H1 (cell line): ENCODE measurements around the gene EGLN3.

Experiments used
- CBX8 ChIP-seq: fragments of 300-800, 300-1000 bp; sonication (generic); IDR thresholded peaks from 2 replicates; pipeline ENCODE4 v1.7.1; 2016; ENCODE audit warnings: low read depth, low read length, borderline replicate concordance
- CHD1 ChIP-seq: IDR thresholded peaks from 2 replicates; pipeline ENCODE4 v1.6.1; 2012; ENCODE audit warnings: low read depth, low read length, improper control_type of control experiment
- CREB1 ChIP-seq: IDR thresholded peaks from 2 replicates; pipeline ENCODE4 v1.6.1; 2012; ENCODE audit warnings: inconsistent platforms
- EP300 ChIP-seq, 2 experiments: IDR thresholded peaks; 1 replicate in 1 of 2; 2 replicates in 1 of 2; pipeline ENCODE4 v1.6.1; 2011 to 2012; ENCODE audit warnings: low read depth in 2 of 2, low read length in 2 of 2, mild to moderate bottlenecking in 2 of 2, borderline replicate concordance in 1 of 2, inconsistent platforms in 1 of 2, moderate library complexity in 1 of 2
- EZH2 ChIP-seq: fragments of 200-600 bp; sonication (generic); IDR thresholded peaks from 2 replicates; pipeline ENCODE4 v1.7.1; 2012; ENCODE audit warnings: low read depth, mild to moderate bottlenecking, moderate library complexity, low read length, inconsistent platforms; ENCODE audit not compliant: severe bottlenecking
- JUN ChIP-seq: IDR thresholded peaks from 2 replicates; pipeline ENCODE4 v1.6.1; 2011; ENCODE audit warnings: low read depth, mild to moderate bottlenecking, improper control_type of control experiment, low read length
- POLR2A ChIP-seq, 2 experiments: IDR thresholded peaks; 1 replicate in 1 of 2; 2 replicates in 1 of 2; pipeline ENCODE4 v1.6.1; 2011; ENCODE audit warnings: low read depth in 2 of 2, low read length in 2 of 2, mild to moderate bottlenecking in 2 of 2; ENCODE audit errors: control extremely low read depth in 1 of 2
- POLR2AphosphoS5 ChIP-seq: IDR thresholded peaks from 2 replicates; pipeline ENCODE4 v1.6.1; 2011; ENCODE audit warnings: low read depth, low read length
- ZNF274 ChIP-seq: IDR thresholded peaks from 2 replicates; pipeline ENCODE4 v1.7.0; 2012; ENCODE audit warnings: low read length, borderline replicate concordance; ENCODE audit errors: extremely low read depth
- TF ChIP-seq, protein P1 (sequence below): IDR thresholded peaks from 2 replicates; pipeline ENCODE4 v1.6.1; 2011; ENCODE audit warnings: low read depth, mild to moderate bottlenecking, low read length; ENCODE audit not compliant: insufficient read depth
- TF ChIP-seq, protein P2 (sequence below), 3 experiments: IDR thresholded peaks; 1 replicate in 2 of 3; 2 replicates in 1 of 3; pipeline versions ENCODE4 v1.5.1 to v1.6.1; 2011; ENCODE audit warnings: low read length in 3 of 3, mild to moderate bottlenecking in 3 of 3, inconsistent platforms in 2 of 3, low read depth in 1 of 3, moderate library complexity in 1 of 3; ENCODE audit not compliant: insufficient read depth in 1 of 3; ENCODE audit errors: control extremely low read depth in 1 of 3

DNA sequence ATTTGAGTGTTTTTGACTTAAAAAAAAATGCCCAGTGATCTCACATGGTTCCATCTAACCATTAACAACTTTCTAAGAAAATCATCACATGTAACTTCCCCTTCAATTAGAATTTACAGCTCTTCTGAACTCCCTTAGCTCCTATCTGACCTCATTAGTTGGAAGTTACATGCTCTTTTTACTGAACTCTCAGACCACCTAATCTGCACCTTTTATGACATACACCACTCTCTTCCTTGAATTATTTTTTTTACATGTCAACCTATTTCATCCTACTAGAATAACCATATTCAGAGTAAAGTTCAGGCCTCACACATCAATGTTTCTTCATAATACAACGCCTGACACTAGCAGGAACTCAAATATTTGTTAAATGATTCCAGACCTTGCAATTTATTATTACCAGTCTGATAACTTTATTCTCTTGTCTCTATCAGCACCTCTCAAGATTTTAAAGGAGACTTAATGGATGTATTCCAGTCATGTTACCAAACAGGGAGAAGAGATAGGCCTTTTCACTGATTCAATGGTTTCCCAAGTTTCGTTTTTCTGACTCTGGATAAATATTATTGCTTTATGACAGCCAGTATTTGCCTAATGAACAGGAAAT, 21.0 kb downstream of the EGLN3 start:
- TF ChIP-seq, protein P1, sequence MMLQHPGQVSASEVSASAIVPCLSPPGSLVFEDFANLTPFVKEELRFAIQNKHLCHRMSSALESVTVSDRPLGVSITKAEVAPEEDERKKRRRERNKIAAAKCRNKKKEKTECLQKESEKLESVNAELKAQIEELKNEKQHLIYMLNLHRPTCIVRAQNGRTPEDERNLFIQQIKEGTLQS, result no peak
- TF ChIP-seq JUN, result no peak
- no peak for TF ChIP-seq POLR2AphosphoS5
- TF ChIP-seq, protein P2, sequence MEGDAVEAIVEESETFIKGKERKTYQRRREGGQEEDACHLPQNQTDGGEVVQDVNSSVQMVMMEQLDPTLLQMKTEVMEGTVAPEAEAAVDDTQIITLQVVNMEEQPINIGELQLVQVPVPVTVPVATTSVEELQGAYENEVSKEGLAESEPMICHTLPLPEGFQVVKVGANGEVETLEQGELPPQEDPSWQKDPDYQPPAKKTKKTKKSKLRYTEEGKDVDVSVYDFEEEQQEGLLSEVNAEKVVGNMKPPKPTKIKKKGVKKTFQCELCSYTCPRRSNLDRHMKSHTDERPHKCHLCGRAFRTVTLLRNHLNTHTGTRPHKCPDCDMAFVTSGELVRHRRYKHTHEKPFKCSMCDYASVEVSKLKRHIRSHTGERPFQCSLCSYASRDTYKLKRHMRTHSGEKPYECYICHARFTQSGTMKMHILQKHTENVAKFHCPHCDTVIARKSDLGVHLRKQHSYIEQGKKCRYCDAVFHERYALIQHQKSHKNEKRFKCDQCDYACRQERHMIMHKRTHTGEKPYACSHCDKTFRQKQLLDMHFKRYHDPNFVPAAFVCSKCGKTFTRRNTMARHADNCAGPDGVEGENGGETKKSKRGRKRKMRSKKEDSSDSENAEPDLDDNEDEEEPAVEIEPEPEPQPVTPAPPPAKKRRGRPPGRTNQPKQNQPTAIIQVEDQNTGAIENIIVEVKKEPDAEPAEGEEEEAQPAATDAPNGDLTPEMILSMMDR (IDR thresholded peaks at IDR 0.05; ENCODE audit: control extremely low read depth in 1 of 3, insufficient read depth in 1 of 3, low read depth in 1 of 3, low read length in 3 of 3), result no peak
- TF ChIP-seq ZNF274, result no peak
- no peak for TF ChIP-seq CREB1
- no peak for TF ChIP-seq POLR2A (IDR thresholded peaks at IDR 0.05; ENCODE audit: control extremely low read depth in 1 of 2, low read depth in 2 of 2, low read length in 2 of 2)
- no peak for TF ChIP-seq EP300 (IDR thresholded peaks at IDR 0.05; ENCODE audit: borderline replicate concordance in 1 of 2, low read depth in 2 of 2, low read length in 2 of 2)
- no peak for TF ChIP-seq CHD1
- TF ChIP-seq EZH2, result no peak
- TF ChIP-seq CBX8, result no peak
